Stimulated activated CD4-positive, alpha-beta T cell treated with anti-CD3 and anti-CD28 coated beads, Interleukin-4, amount 100 ng/mL, for 24 hours (primary cell): Measurements from ENCODE around the gene ADTRP.
"Not testable (repeated sequence)": the region's sequence is repeated elsewhere in the genome, so short reads cannot be mapped to it uniquely, and the experiment has no call there.

Experiments used
- DNase-seq: peaks from one replicate; pipeline ENCODE4 v3.0.0-alpha.2; 2020

Gene ADTRP

GRCh38 chr6:11802886-11803590, 24.4 kb upstream of the ADTRP start:
- DNase-seq = no peak

GRCh38 chr6:11800531-11800930, 21.9 kb upstream of the ADTRP start:
- DNase-seq = not testable (repeated sequence)

- no peak for DNase-seq
These were observed 19.9 kb upstream of the ADTRP start for GRCh38 chr6:11798538-11798937.

GRCh38 chr6:11798096-11798495, 19.5 kb upstream of the ADTRP start:
- no peak for DNase-seq

GRCh38 chr6:11796829-11797228, 18.2 kb upstream of the ADTRP start:
- no peak for DNase-seq

- no peak for DNase-seq
These were observed 16.8 kb upstream of the ADTRP start for GRCh38 chr6:11795403-11795802.

- DNase-seq = no peak
These were observed 14.7 kb upstream of the ADTRP start for GRCh38 chr6:11793277-11793676.

GRCh38 chr6:11791354-11792107, 12.9 kb upstream of the ADTRP start:
- peak; percentile 22 for DNase-seq

- DNase-seq = no peak
These were observed 11.1 kb upstream of the ADTRP start for GRCh38 chr6:11789744-11790143.

GRCh38 chr6:11788043-11788442, 9.4 kb upstream of the ADTRP start:
- DNase-seq = no peak

- DNase-seq = peak; percentile 41
These were observed 7.4 kb upstream of the ADTRP start for GRCh38 chr6:11785774-11786579.

- peak; percentile 39 for DNase-seq
These were observed 6.8 kb upstream of the ADTRP start for GRCh38 chr6:11785415-11785773.

GRCh38 chr6:11784341-11784740, 5.7 kb upstream of the ADTRP start:
- no peak for DNase-seq

- DNase-seq = no peak
These were observed 5.0 kb upstream of the ADTRP start for GRCh38 chr6:11783524-11784064.

GRCh38 chr6:11782524-11782923, 3.9 kb upstream of the ADTRP start:
- DNase-seq = no peak

- no peak for DNase-seq
These were observed 1.5 kb upstream of the ADTRP start for GRCh38 chr6:11780097-11780428.

GRCh38 chr6:11779329-11780096, 910 bp upstream of the ADTRP start:
- DNase-seq = no peak

GRCh38 chr6:11778036-11778435, 567 bp downstream of the ADTRP start:
- DNase-seq = no peak

- no peak for DNase-seq
These were observed 2.7 kb downstream of the ADTRP start for GRCh38 chr6:11775791-11776409.

GRCh38 chr6:11774426-11774825, 4.2 kb downstream of the ADTRP start:
- DNase-seq = no peak

- DNase-seq = no peak
These were observed 5.0 kb downstream of the ADTRP start for GRCh38 chr6:11773581-11773980.

- DNase-seq = no peak
These were observed 5.6 kb downstream of the ADTRP start for GRCh38 chr6:11773013-11773412.
